NB4 (cell line): ENCODE measurements around the gene ITCH.

Source experiments
- POLR2A ChIP-seq: IDR thresholded peaks from 2 replicates; pipeline ENCODE4 v1.6.1; 2011; ENCODE audit warnings: mild to moderate bottlenecking; ENCODE audit not compliant: insufficient read length; ENCODE audit errors: extremely low read depth
- TF ChIP-seq, protein P1 (sequence below): IDR thresholded peaks from one replicate; pipeline ENCODE4 v1.5.1; 2012; ENCODE audit warnings: low read depth, low read length

DNA sequence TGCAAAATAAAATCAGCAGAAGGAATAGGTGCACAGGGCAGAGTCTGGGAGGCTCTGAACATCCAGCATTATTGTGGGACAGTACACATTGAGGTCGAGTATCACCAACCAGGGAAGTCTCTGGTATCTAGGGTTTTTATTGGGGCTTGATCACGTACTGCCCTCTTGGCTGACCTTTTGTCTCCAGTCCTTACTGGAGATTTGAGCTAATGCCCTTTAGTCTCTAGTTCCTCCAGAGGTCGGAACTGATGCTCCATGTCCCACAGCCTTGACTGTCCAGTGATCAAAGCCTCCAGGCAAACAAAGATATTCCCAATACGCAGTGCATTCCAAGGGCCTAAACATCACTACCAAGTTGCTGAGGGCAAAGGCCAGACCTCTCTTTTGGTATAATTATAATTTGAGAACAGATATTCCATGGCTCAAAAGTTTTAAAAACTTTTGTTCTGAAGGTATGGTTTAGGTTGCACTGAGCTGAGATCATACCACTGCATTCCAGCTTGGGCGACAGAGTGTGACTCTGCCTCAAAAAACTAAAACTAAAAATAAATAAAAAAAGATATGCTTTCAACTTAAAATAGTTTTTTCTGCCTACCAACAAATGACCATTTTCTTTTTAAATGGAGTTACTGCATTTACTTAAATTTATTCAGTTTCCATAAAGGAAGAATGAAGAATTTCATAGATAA, 96.3 kb downstream of the ITCH start:
- TF ChIP-seq, protein P1, sequence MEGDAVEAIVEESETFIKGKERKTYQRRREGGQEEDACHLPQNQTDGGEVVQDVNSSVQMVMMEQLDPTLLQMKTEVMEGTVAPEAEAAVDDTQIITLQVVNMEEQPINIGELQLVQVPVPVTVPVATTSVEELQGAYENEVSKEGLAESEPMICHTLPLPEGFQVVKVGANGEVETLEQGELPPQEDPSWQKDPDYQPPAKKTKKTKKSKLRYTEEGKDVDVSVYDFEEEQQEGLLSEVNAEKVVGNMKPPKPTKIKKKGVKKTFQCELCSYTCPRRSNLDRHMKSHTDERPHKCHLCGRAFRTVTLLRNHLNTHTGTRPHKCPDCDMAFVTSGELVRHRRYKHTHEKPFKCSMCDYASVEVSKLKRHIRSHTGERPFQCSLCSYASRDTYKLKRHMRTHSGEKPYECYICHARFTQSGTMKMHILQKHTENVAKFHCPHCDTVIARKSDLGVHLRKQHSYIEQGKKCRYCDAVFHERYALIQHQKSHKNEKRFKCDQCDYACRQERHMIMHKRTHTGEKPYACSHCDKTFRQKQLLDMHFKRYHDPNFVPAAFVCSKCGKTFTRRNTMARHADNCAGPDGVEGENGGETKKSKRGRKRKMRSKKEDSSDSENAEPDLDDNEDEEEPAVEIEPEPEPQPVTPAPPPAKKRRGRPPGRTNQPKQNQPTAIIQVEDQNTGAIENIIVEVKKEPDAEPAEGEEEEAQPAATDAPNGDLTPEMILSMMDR, result no peak
- no peak for TF ChIP-seq POLR2A
